Measurements from ENCODE around the gene BCL2L12. TPM values are rescaled to one million over a fixed set of nuclear protein-coding genes. Genes with fewer than 3 reads are reported as not detected.
"Not testable (repeated sequence)": the region's sequence is repeated elsewhere in the genome, so short reads cannot be mapped to it uniquely, and the experiment has no call there.

BCL2L12 gene
- total RNA-seq, 3 donors from 2014 or later: 9.6 to 20.8 (median 16.3) TPM

DNA sequence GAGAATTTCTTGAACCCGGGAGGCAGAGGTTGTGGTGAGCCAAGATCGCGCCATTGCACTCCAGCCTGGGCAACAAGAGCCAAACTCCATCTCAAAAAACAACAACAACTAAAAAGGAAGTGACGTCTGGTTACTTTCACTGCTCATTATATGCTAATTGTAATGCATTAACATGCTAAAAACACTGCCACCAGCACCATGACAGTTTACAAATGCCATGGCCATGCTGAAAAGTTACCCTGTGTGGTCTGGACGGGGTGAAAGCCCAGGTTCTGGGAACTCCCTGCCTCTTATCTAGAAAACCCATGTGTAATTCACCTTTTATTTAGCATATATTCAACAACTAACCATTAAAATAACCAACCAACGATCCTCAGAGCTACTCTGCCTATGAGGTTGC lies 53.3 kb downstream of the BCL2L12 start:
- TF ChIP-seq, protein P1, sequence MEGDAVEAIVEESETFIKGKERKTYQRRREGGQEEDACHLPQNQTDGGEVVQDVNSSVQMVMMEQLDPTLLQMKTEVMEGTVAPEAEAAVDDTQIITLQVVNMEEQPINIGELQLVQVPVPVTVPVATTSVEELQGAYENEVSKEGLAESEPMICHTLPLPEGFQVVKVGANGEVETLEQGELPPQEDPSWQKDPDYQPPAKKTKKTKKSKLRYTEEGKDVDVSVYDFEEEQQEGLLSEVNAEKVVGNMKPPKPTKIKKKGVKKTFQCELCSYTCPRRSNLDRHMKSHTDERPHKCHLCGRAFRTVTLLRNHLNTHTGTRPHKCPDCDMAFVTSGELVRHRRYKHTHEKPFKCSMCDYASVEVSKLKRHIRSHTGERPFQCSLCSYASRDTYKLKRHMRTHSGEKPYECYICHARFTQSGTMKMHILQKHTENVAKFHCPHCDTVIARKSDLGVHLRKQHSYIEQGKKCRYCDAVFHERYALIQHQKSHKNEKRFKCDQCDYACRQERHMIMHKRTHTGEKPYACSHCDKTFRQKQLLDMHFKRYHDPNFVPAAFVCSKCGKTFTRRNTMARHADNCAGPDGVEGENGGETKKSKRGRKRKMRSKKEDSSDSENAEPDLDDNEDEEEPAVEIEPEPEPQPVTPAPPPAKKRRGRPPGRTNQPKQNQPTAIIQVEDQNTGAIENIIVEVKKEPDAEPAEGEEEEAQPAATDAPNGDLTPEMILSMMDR (IDR thresholded peaks at IDR 0.05): no peak
- H3K9me3 ChIP-seq: no peaks in the 10 kb centered on the region
- DNase-seq (no peak), ATAC-seq (no peak)
- no peak overlapping the region for H3K4me3 ChIP-seq
- intact Hi-C loops (cut with DNase I, micrococcal nuclease): no loop called here
- H3K4me1 ChIP-seq (ENCODE audit: low read depth): no peaks in the 10 kb centered on the region
- H3K36me3 ChIP-seq (ENCODE audit: low read depth): no peaks in the 10 kb centered on the region

DNA sequence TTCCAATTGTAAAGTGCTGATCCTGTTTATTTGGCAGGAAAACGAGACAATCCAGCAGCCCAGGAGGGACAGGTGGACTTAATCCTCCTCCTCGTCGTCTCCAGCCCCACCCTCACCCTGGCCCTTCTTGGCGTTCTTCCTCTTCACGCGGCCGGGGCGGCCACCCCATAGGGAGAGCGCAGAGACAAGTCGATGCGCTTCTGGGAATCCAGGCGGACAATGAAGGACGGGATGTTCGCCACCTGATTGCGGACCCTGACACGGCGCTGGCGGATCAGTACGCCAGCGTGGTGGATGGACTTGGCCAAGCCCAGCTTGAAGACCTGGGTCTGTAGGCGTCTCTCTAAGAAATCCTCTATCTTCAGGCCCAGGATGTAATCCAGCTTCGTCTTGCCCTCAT lies 53.7 kb downstream of the BCL2L12 start:
- ATAC-seq; H3K9me3 ChIP-seq; intact Hi-C loops (cut with DNase I, micrococcal nuclease): not testable (repeated sequence)

More for the DNA sequence above, 53.7 kb downstream of the BCL2L12 start:
- H3K4me1 ChIP-seq (ENCODE audit: low read depth); H3K36me3 ChIP-seq (ENCODE audit: low read depth); DNase-seq; H3K4me3 ChIP-seq: not testable (repeated sequence)

Small RNA genes lying within 50 kb of the gene (microRNA-seq; reads per million reads assigned to microRNA genes)
- gene MIR5088: not detected

Other genes starting within 250 kb of the BCL2L12 start
- gene PTH2, start 242.5 kb upstream of the BCL2L12 start, total RNA-seq: not detected
- not detected for gene GFY, start 240.5 kb upstream of the BCL2L12 start, total RNA-seq
- 1 to 10 TPM in 1 of 3 donors, under 1 TPM in 2; 0.20 to 1.0 (median 0.51) TPM for gene SLC17A7, start 224.4 kb upstream of the BCL2L12 start, total RNA-seq
- 10 to 100 TPM; 65.2 to 78.7 (median 76.6) TPM for gene PIH1D1, start 214.1 kb upstream of the BCL2L12 start, total RNA-seq
- 10 to 100 TPM; 31.2 to 36.4 (median 36.3) TPM for gene ALDH16A1, start 212.7 kb upstream of the BCL2L12 start, total RNA-seq
- 10 to 100 TPM in 1 of 3 donors, 1 to 10 TPM in 2; 3.3 to 14.8 (median 7.8) TPM for gene FLT3LG, start 191.7 kb upstream of the BCL2L12 start, total RNA-seq
- 1,000 to 10,000 TPM; 2,162 to 2,782 (median 2,296) TPM for gene RPL13A, start 178.3 kb upstream of the BCL2L12 start, total RNA-seq
- gene RPS11, start 169.5 kb upstream of the BCL2L12 start, total RNA-seq: 1,000 to 10,000 TPM; 1,414 to 1,682 (median 1,521) TPM
- 100 to 1,000 TPM; 308 to 537 (median 450) TPM for gene FCGRT, start 153.3 kb upstream of the BCL2L12 start, total RNA-seq
- gene RCN3, start 137.9 kb upstream of the BCL2L12 start, total RNA-seq: 10 to 100 TPM; 28.5 to 42.2 (median 34.0) TPM
- gene NOSIP, start 85.4 kb upstream of the BCL2L12 start, total RNA-seq: 10 to 100 TPM; 59.2 to 72.5 (median 66.3) TPM
- gene PRRG2, start 84.6 kb upstream of the BCL2L12 start, total RNA-seq: 10 to 100 TPM in 2 of 3 donors, 1 to 10 TPM in 1; 9.1 to 25.1 (median 18.9) TPM
- gene PRR12, start 74.8 kb upstream of the BCL2L12 start, total RNA-seq: 10 to 100 TPM; 24.2 to 37.3 (median 26.2) TPM
- 10 to 100 TPM; 43.9 to 89.8 (median 48.6) TPM for gene RRAS, start 25.8 kb upstream of the BCL2L12 start, total RNA-seq
- gene SCAF1, start 23.7 kb upstream of the BCL2L12 start, total RNA-seq: 10 to 100 TPM; 55.5 to 75.0 (median 56.1) TPM
- gene IRF3, start 76 bp upstream of the BCL2L12 start, total RNA-seq: 100 to 1,000 TPM in 1 of 3 donors, 10 to 100 TPM in 2; 76.1 to 119 (median 90.1) TPM
- gene PRMT1, start 11.3 kb downstream of the BCL2L12 start, total RNA-seq: 100 to 1,000 TPM in 1 of 3 donors, 10 to 100 TPM in 2; 68.1 to 101 (median 94.8) TPM
- 1 to 10 TPM in 2 of 3 donors, under 1 TPM in 1; 0.69 to 1.3 (median 1.2) TPM for gene ADM5, start 23.7 kb downstream of the BCL2L12 start, total RNA-seq
- 1 to 10 TPM; 1.9 to 7.6 (median 2.2) TPM for gene CPT1C, start 25.2 kb downstream of the BCL2L12 start, total RNA-seq
- gene TSKS, start 97.4 kb downstream of the BCL2L12 start, total RNA-seq: under 1 TPM in 1 of 3 donors, not detected in 2; 0.35 TPM
- gene AP2A1, start 101.1 kb downstream of the BCL2L12 start, total RNA-seq: 10 to 100 TPM; 73.6 to 84.8 (median 82.5) TPM
- gene FUZ, start 147.4 kb downstream of the BCL2L12 start, total RNA-seq: 10 to 100 TPM in 2 of 3 donors, 1 to 10 TPM in 1; 6.6 to 21.0 (median 11.9) TPM
- gene MED25, start 152.4 kb downstream of the BCL2L12 start, total RNA-seq: 10 to 100 TPM; 54.7 to 57.4 (median 55.2) TPM
- gene PTOV1, start 185.2 kb downstream of the BCL2L12 start, total RNA-seq: 100 to 1,000 TPM in 2 of 3 donors, 10 to 100 TPM in 1; 92.8 to 171 (median 107) TPM
- 100 to 1,000 TPM in 2 of 3 donors, 10 to 100 TPM in 1; 84.3 to 114 (median 111) TPM for gene PNKP, start 201.6 kb downstream of the BCL2L12 start, total RNA-seq
- gene AKT1S1, start 211.4 kb downstream of the BCL2L12 start, total RNA-seq: 10 to 100 TPM; 38.8 to 44.0 (median 42.3) TPM
- 10 to 100 TPM; 33.7 to 55.7 (median 45.1) TPM for gene TBC1D17, start 211.8 kb downstream of the BCL2L12 start, total RNA-seq
- gene IL4I1, start 231.0 kb downstream of the BCL2L12 start, total RNA-seq: 1 to 10 TPM; 1.2 to 1.7 (median 1.6) TPM

Data from mucosa of descending colon (tissue), 3 donors.